ENCODE measurements around the gene MEIS3.

GRCh38 chr19:47414469-47414868, 4.9 kb downstream of the MEIS3 start:
- no peak for TF ChIP-seq NRF1 (IDR thresholded peaks at IDR 0.05; ENCODE audit: low read depth, low read length)
- TF ChIP-seq FOXM1 (IDR thresholded peaks at IDR 0.05; ENCODE audit: low read depth): no peak
- no peak for TF ChIP-seq POLR2AphosphoS5 (IDR thresholded peaks at IDR 0.05; ENCODE audit: low read depth, low read length)
- TF ChIP-seq CTCF (IDR thresholded peaks at IDR 0.05): no peak

Measured in SK-N-SH (cell line).